T47D (cell line): ENCODE data around the gene HEXD.

Experiments used
- DNase-seq, 2 experiments: peaks; one replicate each; pipeline versions ENCODE4 v3.0.0 to v3.0.0-alpha.2; 2011 to 2012; ENCODE audit warnings: low read depth in 1 of 2, low spot score in 1 of 2
- JUND ChIP-seq: IDR thresholded peaks from 2 replicates; pipeline ENCODE4 v1.6.1; 2012; ENCODE audit warnings: low read depth
- in situ Hi-C: cut with HindIII; loops from 2 replicates; pipeline ENCODE4 v1.10.0; 2016; ENCODE audit warnings: low sequenced_read_pairs, low pct_unique_long_range_greater_than_20kb

HEXD gene

DNA sequence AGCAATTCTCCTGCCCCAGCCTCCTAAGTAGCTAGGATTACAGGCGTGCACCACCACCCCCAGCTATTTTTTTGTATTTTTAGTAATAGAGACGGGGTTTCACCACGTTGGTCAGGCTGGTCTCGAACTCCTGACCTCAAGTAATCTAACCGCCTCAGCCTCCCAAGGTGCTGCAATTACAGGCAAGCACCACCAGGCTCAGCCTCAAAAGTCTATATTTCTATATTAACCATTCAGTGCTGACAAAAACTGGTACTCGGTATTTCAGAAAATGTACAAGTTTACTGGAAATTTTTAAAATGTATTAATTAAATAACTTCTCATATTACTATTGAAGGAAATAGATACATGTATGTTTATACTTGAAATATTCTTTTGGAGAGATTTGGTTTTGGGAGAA lies 1.4 kb upstream of the HEXD start:
- in situ Hi-C loops, result loop anchor here (10.0 kb wide), 1 partner anchor 72 kb away; no protein-coding TSS in a partner anchor
- TF ChIP-seq JUND, result no peak
- no peak for DNase-seq

DNA sequence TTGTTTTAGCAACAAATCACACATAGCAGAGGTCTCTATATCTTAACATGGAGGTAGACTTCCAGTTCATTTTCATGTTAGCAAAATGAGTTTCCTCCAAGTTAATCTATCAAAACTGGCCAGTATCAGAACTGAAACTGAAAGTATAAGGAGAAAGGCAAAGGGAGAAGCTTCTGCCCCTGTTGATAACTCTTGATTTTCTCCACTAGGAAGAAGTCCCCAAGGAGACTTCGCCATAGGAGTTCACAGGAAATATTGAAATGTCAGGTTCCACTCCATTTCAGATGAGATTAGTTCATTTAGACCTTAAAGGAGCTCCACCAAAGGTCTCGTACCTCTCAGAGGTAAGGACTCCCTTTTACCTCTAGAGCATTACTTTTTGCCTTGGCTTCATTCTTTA lies 1.4 kb downstream of the HEXD start:
- TF ChIP-seq JUND, result no peak
- in situ Hi-C loops, result loop anchor here (10.0 kb wide), 1 partner anchor 75 kb away; no protein-coding TSS in a partner anchor
- no peak for DNase-seq

DNA sequence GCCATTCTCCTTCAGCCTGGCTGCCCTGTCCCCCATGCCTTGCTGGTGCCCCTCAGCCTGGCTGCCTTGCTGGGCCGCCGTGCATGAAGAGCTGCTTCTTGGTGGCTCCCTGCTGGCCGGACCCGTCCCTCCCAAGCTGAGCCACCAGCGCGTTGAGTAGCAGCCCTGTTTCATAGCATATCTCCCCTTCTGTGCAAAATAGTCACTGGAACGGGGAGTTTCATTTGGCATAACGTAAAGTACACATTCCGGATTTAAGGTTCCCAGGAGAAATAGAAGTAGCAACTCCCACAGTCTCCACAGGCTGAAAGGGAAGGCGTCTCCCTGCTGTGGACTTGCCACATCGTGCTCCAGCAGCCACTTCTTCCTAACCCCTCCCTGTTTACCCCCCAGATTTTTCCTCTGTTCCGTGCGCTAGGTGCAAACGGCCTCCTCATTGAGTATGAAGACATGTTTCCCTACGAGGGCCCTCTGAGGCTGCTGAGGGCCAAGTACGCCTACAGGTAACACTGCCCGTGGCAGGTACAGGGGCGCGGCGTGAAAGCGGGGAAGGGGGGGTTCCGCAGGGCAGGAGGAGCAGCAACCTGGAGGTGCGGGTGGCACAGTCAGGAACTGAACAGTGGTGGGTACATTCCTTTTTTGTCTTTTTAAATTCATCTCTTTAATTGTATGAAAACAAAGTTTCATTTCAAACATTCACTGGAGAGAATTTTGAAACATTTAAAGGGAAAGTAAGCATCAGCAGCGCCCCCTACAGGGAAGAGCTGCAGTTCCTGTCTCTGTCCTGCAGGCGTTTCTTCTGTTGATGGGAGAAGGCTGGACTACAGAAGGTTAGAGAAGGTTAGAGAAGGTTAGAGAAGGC lies 6.1 kb downstream of the HEXD start:
- in situ Hi-C loops, result no loop called here
- DNase-seq, result peak in 1 of 2 experiments; percentile 80
- TF ChIP-seq JUND, result no peak

DNA sequence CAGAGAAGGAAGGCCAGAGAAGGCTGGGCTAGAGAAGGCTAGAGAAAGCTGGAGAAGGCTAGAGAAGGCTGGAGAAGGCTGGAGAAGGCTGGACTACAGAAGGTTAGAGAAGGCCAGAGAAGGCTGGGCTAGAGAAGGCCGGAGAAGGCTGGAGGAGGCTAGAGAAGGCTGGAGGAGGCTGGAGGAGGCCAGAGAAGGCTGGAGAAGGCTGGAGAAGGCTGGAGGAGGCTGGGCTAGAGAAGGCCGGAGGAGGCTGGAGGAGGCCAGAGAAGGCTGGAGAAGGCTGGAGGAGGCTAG lies 6.7 kb downstream of the HEXD start:
- in situ Hi-C loops, result no loop called here
- TF ChIP-seq JUND, result no peak
- DNase-seq, result no peak

DNA sequence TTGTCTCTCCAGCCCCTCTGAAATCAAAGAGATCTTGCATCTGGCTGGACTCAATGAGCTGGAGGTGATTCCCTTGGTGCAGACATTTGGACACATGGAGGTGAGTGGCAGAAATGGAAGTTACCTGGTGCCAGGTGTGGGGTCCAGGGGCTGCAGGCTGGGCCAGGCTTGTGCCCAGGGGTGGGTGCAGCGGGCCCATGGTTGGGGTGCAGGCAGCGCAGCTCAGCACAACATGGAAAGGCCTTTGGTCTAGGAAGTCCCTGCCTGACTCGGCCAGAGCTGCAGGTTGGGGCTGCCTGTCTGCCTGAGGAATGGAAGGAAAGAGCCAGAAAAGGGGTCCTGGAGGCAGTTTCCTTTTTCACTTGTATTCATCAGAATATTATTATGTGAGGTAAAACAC lies 10.4 kb downstream of the HEXD start:
- DNase-seq, result no peak
- in situ Hi-C loops, result no loop called here
- no peak for TF ChIP-seq JUND

DNA sequence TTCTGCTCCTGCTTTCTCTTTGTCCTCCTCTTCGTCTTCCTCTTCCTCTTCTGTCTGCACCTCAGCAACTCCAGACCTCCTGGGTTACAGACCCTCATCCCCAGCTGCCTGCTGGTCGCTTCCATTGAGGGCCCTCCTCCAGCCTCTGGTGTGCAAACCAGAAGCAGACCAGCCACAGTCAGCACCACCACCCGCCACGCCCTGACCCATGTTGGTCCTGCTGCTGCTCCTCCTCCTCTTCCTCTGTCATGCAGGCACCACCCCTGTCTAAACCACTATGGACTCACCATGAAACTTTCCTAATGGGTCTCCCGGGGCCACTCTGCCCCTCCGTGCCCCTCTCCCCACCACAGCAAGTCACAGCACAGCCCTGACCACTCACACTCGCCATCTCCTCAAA lies 11.7 kb downstream of the HEXD start:
- in situ Hi-C loops, result no loop called here
- TF ChIP-seq JUND, result no peak

DNA sequence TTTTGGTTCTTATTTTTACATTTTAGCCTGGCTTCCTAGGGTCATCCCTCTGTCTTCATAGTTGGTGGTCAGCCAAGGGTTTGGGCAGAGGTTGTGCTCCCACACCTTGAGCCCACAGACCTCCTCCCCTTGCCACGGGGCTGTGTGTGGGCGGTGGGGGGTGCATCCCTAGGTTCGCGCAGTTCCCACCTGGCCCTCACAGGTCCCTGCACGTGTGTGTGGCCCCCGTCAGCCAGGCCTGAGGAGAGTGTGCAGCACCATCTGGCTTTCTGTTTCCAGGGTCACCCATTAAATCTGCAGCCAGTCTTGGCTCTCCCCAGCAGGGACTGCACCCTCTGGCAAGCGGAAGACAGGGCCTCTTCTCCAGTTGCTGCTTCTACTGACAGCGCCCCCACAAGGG lies 13.9 kb downstream of the HEXD start:
- TF ChIP-seq JUND, result no peak
- DNase-seq, result no peak
- in situ Hi-C loops, result no loop called here

More for the DNA sequence above, 11.7 kb downstream of the HEXD start:
- no peak for DNase-seq

DNA sequence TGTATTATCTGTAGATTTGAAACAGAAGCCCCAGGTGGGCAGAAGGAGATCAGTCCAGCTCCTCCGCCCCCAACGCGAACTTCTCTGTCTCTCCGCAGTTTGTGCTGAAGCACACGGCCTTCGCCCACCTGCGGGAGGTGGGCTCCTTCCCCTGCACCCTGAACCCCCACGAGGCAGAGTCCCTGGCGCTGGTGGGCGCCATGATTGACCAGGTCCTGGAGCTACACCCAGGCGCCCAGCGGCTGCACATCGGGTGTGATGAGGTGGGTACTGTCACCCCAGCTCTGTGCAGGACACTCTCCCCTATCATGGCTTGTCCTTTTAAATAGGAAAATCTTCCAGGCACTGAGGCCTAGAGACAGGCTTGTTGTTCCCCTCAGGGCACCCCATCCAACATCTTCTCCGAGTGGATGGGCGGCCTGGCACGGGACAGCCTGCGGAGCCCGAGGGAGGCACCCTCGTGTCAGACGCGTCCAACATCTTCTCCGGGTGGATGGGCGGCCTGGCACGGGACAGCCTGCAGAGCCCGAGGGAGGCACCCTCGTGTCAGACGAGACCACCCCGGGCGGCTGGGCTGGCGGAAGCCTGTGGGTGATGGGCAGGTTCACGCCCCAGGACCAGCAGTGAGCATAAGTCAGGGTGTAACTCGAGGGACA lies 15.5 kb downstream of the HEXD start:
- in situ Hi-C loops, result no loop called here
- no peak for DNase-seq
- no peak for TF ChIP-seq JUND

DNA sequence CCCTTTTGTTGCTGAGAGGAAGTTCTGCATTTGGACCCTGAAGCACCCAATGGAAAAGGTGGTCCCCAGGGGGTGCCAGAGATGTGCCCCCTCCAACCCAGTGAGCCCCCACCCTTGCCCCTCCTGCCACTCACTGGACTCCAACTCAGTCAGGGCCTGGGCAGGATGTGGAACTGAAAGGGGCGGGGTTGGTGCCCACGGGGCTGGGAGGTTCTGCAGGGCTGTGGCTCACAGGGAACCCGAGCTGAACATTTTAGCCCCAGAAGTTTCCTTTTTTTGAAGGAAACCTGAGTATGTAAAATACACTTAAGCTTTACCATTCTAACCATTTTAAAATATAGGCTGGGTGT lies 16.0 kb downstream of the HEXD start:
- no peak for DNase-seq
- in situ Hi-C loops, result no loop called here
- no peak for TF ChIP-seq JUND

DNA sequence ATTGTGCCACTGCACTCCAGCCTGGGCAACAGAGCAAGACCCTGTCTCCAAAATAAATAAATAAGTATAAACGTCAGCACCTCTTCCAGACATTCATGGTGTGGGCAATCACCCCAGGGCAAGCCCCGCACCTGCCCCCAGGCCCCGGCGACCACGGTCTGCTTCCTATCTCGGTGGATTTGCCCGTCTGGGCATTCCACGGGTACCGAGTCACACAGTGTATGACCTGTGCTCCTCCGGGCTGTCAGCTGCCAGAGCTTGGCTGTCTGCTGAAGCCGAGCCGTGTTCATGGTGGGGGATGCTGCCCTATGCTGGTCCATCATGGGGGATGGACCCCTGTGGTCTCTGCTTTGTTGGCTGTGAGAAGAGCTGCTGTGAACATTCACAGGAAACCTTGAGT lies 17.0 kb downstream of the HEXD start:
- TF ChIP-seq JUND, result no peak
- in situ Hi-C loops, result no loop called here

DNA sequence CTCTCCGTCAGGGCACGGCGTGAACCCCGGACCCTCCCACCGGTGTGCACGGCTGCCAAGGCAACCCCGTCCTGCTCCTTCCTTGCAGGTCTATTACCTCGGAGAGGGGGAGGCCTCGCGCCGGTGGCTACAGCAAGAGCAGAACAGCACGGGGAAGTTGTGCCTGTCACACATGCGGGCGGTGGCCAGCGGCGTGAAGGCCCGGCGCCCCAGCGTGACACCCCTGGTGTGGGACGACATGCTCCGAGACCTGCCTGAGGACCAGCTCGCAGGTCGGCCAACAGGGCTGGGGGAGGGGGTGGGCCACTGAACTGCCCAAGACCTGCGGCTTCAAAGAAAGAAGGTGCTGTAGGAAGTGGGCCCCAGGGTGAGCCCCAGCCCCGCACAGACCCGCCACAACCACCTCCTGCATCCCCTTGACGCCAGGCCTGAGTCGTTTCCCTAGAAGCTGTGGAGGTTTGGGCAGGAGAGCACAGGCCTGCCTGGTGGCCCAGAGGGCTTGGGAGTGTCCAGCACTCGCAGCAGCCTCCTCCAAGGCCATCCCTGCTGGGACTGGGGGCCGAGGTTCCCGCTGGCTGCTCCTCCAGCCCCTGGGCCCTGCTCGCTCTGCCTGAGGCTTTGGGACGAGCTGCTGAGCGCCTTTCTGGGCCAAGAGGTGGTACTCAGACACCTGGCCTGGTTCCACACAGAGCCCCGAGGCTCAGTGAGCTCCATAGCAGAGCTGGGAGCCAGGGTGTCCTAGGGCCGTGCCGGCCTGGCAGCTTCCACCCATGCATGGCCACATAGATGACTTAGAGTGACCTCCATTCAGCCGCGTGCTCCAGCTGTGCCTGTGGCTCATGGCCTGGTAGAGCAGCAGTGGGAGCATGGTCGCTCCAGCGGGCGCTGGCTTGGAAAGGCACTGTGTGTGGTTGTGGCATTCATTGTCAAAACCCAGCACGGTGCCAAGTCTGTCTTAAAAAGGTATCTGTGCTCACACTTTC lies 17.7 kb downstream of the HEXD start:
- in situ Hi-C loops, result no loop called here
- no peak for DNase-seq
- TF ChIP-seq JUND, result no peak

More for the DNA sequence above, 17.0 kb downstream of the HEXD start:
- no peak for DNase-seq

DNA sequence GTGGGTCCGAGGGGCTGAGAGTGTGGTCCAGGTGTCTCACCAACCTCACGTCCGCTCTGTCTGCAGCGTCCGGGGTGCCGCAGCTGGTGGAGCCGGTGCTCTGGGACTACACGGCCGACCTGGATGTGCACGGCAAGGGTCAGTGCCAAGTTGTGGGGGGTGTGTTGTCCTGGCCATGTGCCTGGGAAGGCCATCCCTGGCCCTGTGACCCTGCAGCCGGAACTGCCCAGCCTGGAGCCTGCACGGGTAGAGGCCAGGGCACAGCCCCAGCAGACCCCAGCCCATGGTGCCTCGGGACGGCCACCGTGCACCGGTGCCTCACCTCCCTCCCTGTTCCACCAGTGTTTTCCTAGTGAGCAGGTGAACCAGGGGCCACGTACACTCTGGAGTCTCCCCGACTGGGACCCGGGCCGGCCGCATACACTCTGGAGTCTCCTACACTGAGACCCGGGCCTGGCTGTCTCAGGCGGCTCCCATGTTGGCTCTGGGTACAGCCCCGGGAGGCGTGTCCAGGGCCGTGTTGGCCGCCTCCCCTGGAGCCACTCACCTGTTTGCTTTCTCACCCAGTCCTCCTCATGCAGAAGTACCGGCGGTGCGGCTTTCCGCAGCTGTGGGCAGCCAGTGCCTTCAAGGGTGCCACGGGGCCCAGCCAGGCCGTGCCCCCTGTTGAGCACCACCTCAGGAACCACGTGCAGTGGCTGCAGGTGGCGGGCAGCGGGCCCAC lies 18.6 kb downstream of the HEXD start:
- no peak for TF ChIP-seq JUND
- in situ Hi-C loops, result no loop called here
- DNase-seq, result peak; percentile 71 to 72
